SK-N-SH (cell line): Measurements from ENCODE around the gene ABHD6.

ENCODE experiments used
- CTCF ChIP-seq: fragments of 200-600 bp; sonication (generic); IDR thresholded peaks from 2 replicates; pipeline ENCODE4 v1.6.1; 2017; ENCODE audit warnings: antibody characterized with exemption, mild to moderate bottlenecking, moderate library complexity
- NRF1 ChIP-seq: IDR thresholded peaks from 2 replicates; pipeline ENCODE4 v1.6.1; 2012; ENCODE audit warnings: low read depth, mild to moderate bottlenecking, low read length
- REST ChIP-seq: IDR thresholded peaks from 2 replicates; pipeline ENCODE4 v1.6.1; 2012; ENCODE audit warnings: mild to moderate bottlenecking, low read depth, low read length, moderate library complexity
- RXRA ChIP-seq: IDR thresholded peaks from 2 replicates; pipeline ENCODE4 v1.4.0; 2012; ENCODE audit warnings: low read depth, mild to moderate bottlenecking, borderline replicate concordance
- TF ChIP-seq, protein P1 (sequence below): IDR thresholded peaks from 2 replicates; pipeline ENCODE4 v1.4.0; 2012; ENCODE audit warnings: low read depth, borderline replicate concordance

DNA sequence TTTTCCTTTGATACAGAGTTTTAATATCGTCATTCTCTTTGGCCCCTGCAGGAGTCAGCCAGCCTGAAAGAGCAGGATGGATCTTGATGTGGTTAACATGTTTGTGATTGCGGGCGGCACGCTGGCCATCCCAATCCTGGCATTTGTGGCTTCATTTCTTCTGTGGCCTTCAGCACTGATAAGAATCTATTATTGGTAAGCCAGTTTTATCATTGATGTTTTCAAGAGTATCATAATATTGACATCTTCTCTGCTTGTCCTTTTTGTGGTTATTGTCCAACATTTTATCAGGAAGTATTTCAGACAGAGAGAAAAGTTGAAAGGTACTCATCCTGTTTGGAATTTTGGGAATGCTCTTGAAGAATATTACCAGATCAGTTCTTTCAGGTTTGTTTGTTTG lies 18.9 kb downstream of the ABHD6 start:
- TF ChIP-seq, protein P1, sequence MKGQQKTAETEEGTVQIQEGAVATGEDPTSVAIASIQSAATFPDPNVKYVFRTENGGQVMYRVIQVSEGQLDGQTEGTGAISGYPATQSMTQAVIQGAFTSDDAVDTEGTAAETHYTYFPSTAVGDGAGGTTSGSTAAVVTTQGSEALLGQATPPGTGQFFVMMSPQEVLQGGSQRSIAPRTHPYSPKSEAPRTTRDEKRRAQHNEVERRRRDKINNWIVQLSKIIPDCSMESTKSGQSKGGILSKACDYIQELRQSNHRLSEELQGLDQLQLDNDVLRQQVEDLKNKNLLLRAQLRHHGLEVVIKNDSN: no peak
- TF ChIP-seq CTCF: no peak
- no peak for TF ChIP-seq RXRA
- no peak for TF ChIP-seq NRF1
- no peak for TF ChIP-seq REST
